Left lobe of liver (tissue), 2 donors: ENCODE results near the gene EXD3. TPM values are rescaled to one million over a fixed set of nuclear protein-coding genes. Genes with fewer than 3 reads are reported as not detected.

Source experiments
- ATAC-seq: fragments of 200-7000 bp; cut with Tn5 transposase; one replicate; pipeline ENCODE4 v1.9.1; 2020; ENCODE audit warnings: mild to moderate bottlenecking, moderate library complexity
- DNase-seq: peaks from one replicate; pipeline ENCODE4 v3.0.0-alpha.2; 2020; ENCODE audit warnings: low spot score
- total RNA-seq: library from RNA; stranded (reverse); gene quantifications from one replicate; pipeline ENCODE4 v1.2.1, GENCODE V29; 2021
- donor health status: DM: no; HTN: no; CAD: no; lungs with moderate emphysema.
- donor health status: DM: no; HTN: yes; CAD: no.

The EXD3 gene
- total RNA-seq, 1 donor from 2014 or later: 19.3 TPM

GRCh38 chr9:137433349-137433915 lies 10.5 kb upstream of the EXD3 start:
- ATAC-seq (no peak), DNase-seq (no peak)

- no peak for DNase-seq
Measured at GRCh38 chr9:137432687-137433348, 9.9 kb upstream of the EXD3 start.

GRCh38 chr9:137431416-137431931 lies 8.5 kb upstream of the EXD3 start:
- DNase-seq: no peak
- no peak for ATAC-seq

More at GRCh38 chr9:137432687-137433348, 9.9 kb upstream of the EXD3 start:
- ATAC-seq: no peak

GRCh38 chr9:137430723-137431415 lies 7.9 kb upstream of the EXD3 start:
- no peak for DNase-seq
- ATAC-seq: no peak

- no peak for ATAC-seq
- DNase-seq: peak; percentile 46
Measured at GRCh38 chr9:137429974-137430722, 7.2 kb upstream of the EXD3 start.

- ATAC-seq (no peak), DNase-seq (no peak)
Measured at GRCh38 chr9:137429546-137429890, 6.6 kb upstream of the EXD3 start.

GRCh38 chr9:137428841-137429545 lies 6.0 kb upstream of the EXD3 start:
- DNase-seq (peak; percentile 47), ATAC-seq (no peak)

- ATAC-seq (no peak), DNase-seq (no peak)
Measured at GRCh38 chr9:137428311-137428630, 5.3 kb upstream of the EXD3 start.

- no peak for ATAC-seq
- no peak for DNase-seq
Measured at GRCh38 chr9:137427454-137428310, 4.7 kb upstream of the EXD3 start.

GRCh38 chr9:137426018-137426681 lies 3.2 kb upstream of the EXD3 start:
- DNase-seq (no peak), ATAC-seq (no peak)

GRCh38 chr9:137423514-137424291 lies 741 bp upstream of the EXD3 start:
- no peak for DNase-seq
- ATAC-seq: peak; percentile 42

- no peak for DNase-seq
- ATAC-seq: no peak
Measured at GRCh38 chr9:137421838-137422603, 941 bp downstream of the EXD3 start.

- DNase-seq: no peak
- ATAC-seq: no peak
Measured at GRCh38 chr9:137417161-137418021, 5.6 kb downstream of the EXD3 start.

GRCh38 chr9:137416563-137417151 lies 6.3 kb downstream of the EXD3 start:
- DNase-seq (no peak), ATAC-seq (no peak)

- no peak for DNase-seq
- no peak for ATAC-seq
Measured at GRCh38 chr9:137416006-137416562, 6.9 kb downstream of the EXD3 start.

- DNase-seq (no peak), ATAC-seq (no peak)
Measured at GRCh38 chr9:137415451-137415850, 7.5 kb downstream of the EXD3 start.
